IMR-90 (cell line): ENCODE data around the gene OSBPL8. TPM values are rescaled to one million over a fixed set of nuclear protein-coding genes. Genes with fewer than 3 reads are reported as not detected.
A peak's percentile ranks its signal among the peaks of the same experiment; 100 is the strongest.

Experiments
- ATAC-seq: fragments of 200-7000 bp; cut with Tn5 transposase; 2 replicates; pipeline ENCODE4 v1.9.1; 2020; ENCODE audit warnings: low read depth, mild to moderate bottlenecking, moderate library complexity
- BruUV-seq: library from RNA; stranded (reverse); fragments of 400-500 nt; replicated peaks from 2 replicates; lab custom pipeline; 2021; lab: Mats Ljungman, UMichigan
- CTCF ChIA-PET: fragments of 300-600 bp; formaldehyde crosslinking; extraction: SDS; loops from one replicate; lab custom pipeline; 2021; ENCODE audit warnings: antibody characterized with exemption; lab: Yijun Ruan, JAX
- POLR2A ChIA-PET: fragments of 300-600 bp; sonication (Branson Sonifier 250); formaldehyde crosslinking; loops from one replicate; lab custom pipeline; 2022; ENCODE audit warnings: antibody characterized with exemption; ENCODE audit not compliant: unreplicated experiment; lab: Charles Lee
- DNase-seq: peaks from one replicate; pipeline ENCODE4 v3.0.0; 2013
- H2AFZ ChIP-seq: replicated peaks from 2 replicates; pipeline ENCODE3; 2013; ENCODE audit warnings: low read length, mild to moderate bottlenecking; ENCODE audit not compliant: poor library complexity
- H2AK5ac ChIP-seq: 2 replicates; pipeline ENCODE4 v1.6.1; 2013; ENCODE audit warnings: low read depth, low read length, inconsistent platforms
- H2AK9ac ChIP-seq: replicated peaks from 2 replicates; pipeline ENCODE3; 2013; ENCODE audit warnings: mild to moderate bottlenecking, low read depth, low read length, moderate library complexity; ENCODE audit not compliant: poor library complexity
- H2BK120ac ChIP-seq: 2 replicates; pipeline ENCODE4 v1.6.1; 2013; ENCODE audit warnings: low read depth, low read length, inconsistent platforms
- H2BK15ac ChIP-seq: 3 replicates; pipeline ENCODE4 v1.6.1; 2013; ENCODE audit warnings: low read depth, low read length, inconsistent platforms
- H2BK20ac ChIP-seq: 2 replicates; pipeline ENCODE4 v1.6.1; 2013; ENCODE audit warnings: low read depth, mild to moderate bottlenecking, inconsistent platforms, low read length, moderate library complexity
- H2BK5ac ChIP-seq: 2 replicates; pipeline ENCODE4 v1.6.1; 2013; ENCODE audit warnings: mild to moderate bottlenecking, low read depth, low read length, inconsistent platforms; ENCODE audit not compliant: poor library complexity, severe bottlenecking
- H3K14ac ChIP-seq: replicated peaks from 2 replicates; pipeline ENCODE4 v1.6.1; 2013; ENCODE audit warnings: low read depth, low read length, inconsistent platforms
- H3K18ac ChIP-seq: 2 replicates; pipeline ENCODE4 v1.6.1; 2013; ENCODE audit warnings: low read depth, low read length, control low read depth
- H3K23ac ChIP-seq: 2 replicates; pipeline ENCODE4 v1.6.1; 2013; ENCODE audit warnings: low read depth, low read length, inconsistent platforms
- H3K27ac ChIP-seq: 2 replicates; pipeline ENCODE4 v1.5.1; 2013; ENCODE audit warnings: mild to moderate bottlenecking, control low read depth, low read length; ENCODE audit not compliant: insufficient read depth
- H3K27me3 ChIP-seq: 2 replicates; pipeline ENCODE4 v1.6.1; 2013; ENCODE audit warnings: low read length; ENCODE audit not compliant: control insufficient read depth, insufficient read depth
- H3K36me3 ChIP-seq: 2 replicates; pipeline ENCODE4 v1.6.1; 2013; ENCODE audit warnings: low read length, mixed read lengths; ENCODE audit not compliant: control insufficient read depth, insufficient read depth
- H3K4ac ChIP-seq: 2 replicates; pipeline ENCODE4 v1.6.1; 2013; ENCODE audit warnings: low read depth, low read length, inconsistent platforms
- H3K4me1 ChIP-seq: 2 replicates; pipeline ENCODE4 v1.6.1; 2013; ENCODE audit warnings: low read length, mixed read lengths; ENCODE audit not compliant: control insufficient read depth, insufficient read depth
- H3K4me2 ChIP-seq: 2 replicates; pipeline ENCODE4 v1.6.1; 2013; ENCODE audit warnings: low read depth, mild to moderate bottlenecking, control low read depth, low read length, moderate library complexity
- H3K4me3 ChIP-seq: 2 replicates; pipeline ENCODE4 v1.5.1; 2013; ENCODE audit warnings: low read depth, mild to moderate bottlenecking, control low read depth, low read length, moderate library complexity; ENCODE audit not compliant: insufficient read depth
- H3K56ac ChIP-seq: 2 replicates; pipeline ENCODE4 v1.6.1; 2013; ENCODE audit warnings: low read length, inconsistent platforms; ENCODE audit not compliant: insufficient read depth; ENCODE audit errors: extremely low read depth
- H3K79me1 ChIP-seq, 2 experiments: 2 replicates each; pipeline ENCODE4 v1.6.1; 2013; ENCODE audit warnings: low read length in 2 of 2, inconsistent platforms in 1 of 2, low read depth in 1 of 2
- H3K9ac ChIP-seq: 2 replicates; pipeline ENCODE4 v1.6.1; 2013; ENCODE audit warnings: low read depth, low read length, control low read depth
- H3K9me1 ChIP-seq: 2 replicates; pipeline ENCODE4 v1.6.1; 2013; ENCODE audit warnings: low read length, inconsistent platforms; ENCODE audit not compliant: insufficient read depth
- H3K9me3 ChIP-seq: 2 replicates; pipeline ENCODE4 v1.6.1; 2013; ENCODE audit warnings: low read length; ENCODE audit not compliant: control insufficient read depth, insufficient read depth
- H4K20me1 ChIP-seq: 2 replicates; pipeline ENCODE4 v1.6.1; 2013; ENCODE audit warnings: low read length, inconsistent platforms; ENCODE audit not compliant: insufficient read depth
- H4K5ac ChIP-seq: 2 replicates; pipeline ENCODE4 v1.6.1; 2013; ENCODE audit warnings: mild to moderate bottlenecking, low read depth, low read length, control low read depth
- H4K8ac ChIP-seq, 2 experiments: 2 replicates each; pipeline ENCODE4 v1.6.1; 2013; ENCODE audit warnings: low read depth in 2 of 2, low read length in 2 of 2, control low read depth in 1 of 2, inconsistent platforms in 1 of 2
- H4K91ac ChIP-seq: 2 replicates; pipeline ENCODE4 v1.6.1; 2013; ENCODE audit warnings: low read depth, low read length, inconsistent platforms; ENCODE audit not compliant: insufficient read depth
- BHLHE40 ChIP-seq: fragments of 150-350 bp; IDR thresholded peaks from 2 replicates; pipeline ENCODE4 v1.6.1; 2016; ENCODE audit warnings: mild to moderate bottlenecking, low read depth, low read length
- FOS ChIP-seq: fragments of 150-350 bp; IDR thresholded peaks from 2 replicates; pipeline ENCODE4 v1.6.1; 2016; ENCODE audit warnings: low read depth, low read length
- MAZ ChIP-seq: IDR thresholded peaks from 2 replicates; pipeline ENCODE4 v1.6.1; 2012; ENCODE audit warnings: low read depth, mild to moderate bottlenecking, low read length, improper control_type of control experiment, moderate library complexity, borderline replicate concordance
- NFE2L2 ChIP-seq: fragments of 150-350 bp; IDR thresholded peaks from 2 replicates; pipeline ENCODE4 v1.6.1; 2016; ENCODE audit warnings: low read depth, mild to moderate bottlenecking, low read length
- POLR2A ChIP-seq: IDR thresholded peaks from 2 replicates; pipeline ENCODE4 v1.6.1; 2012; ENCODE audit warnings: mild to moderate bottlenecking, low read depth, low read length
- RFX5 ChIP-seq: IDR thresholded peaks from 2 replicates; pipeline ENCODE4 v1.8.0; 2012; ENCODE audit warnings: low read depth, mild to moderate bottlenecking, low read length, moderate library complexity
- WGBS, 2 experiments: methylation state at CpG; one replicate each; pipeline versions ENCODE4 v1.1.5 to v1.1.7; 2013; ENCODE audit warnings: missing lambda C conversion rate in 2 of 2; ENCODE audit not compliant: insufficient read length in 1 of 2; ENCODE audit errors: extremely low coverage in 2 of 2; 5-methylcytosine and 5-hydroxymethylcytosine counted together
- dilution Hi-C: fragments of 300-500 bp; cut with HindIII; formaldehyde crosslinking; loops from one replicate; pipeline ENCODE4 v1.14.3; 2018; ENCODE audit warnings: low sequenced_read_pairs; ENCODE audit not compliant: unreplicated experiment
- in situ Hi-C: fragments of 300-500 bp; cut with MboI; formaldehyde crosslinking; loops from 3 replicates; pipeline ENCODE4 v1.14.3; 2019; ENCODE audit warnings: low sequenced_read_pairs, inconsistent platforms, mixed read lengths
- intact Hi-C: fragments of 100-400 bp; cut with micrococcal nuclease; formaldehyde crosslinking; loops from 2 replicates; pipeline ENCODE4 v1.10.0; 2022
- polyA plus RNA-seq, 3 experiments: library from polyadenylated mRNA; depleted of rRNA; stranded (reverse); fragments of >200 nt; gene quantifications; 2 replicates each; pipeline ENCODE4 v1.2.3, GENCODE V29; 2012; ENCODE audit warnings: low replicate concordance in 1 of 3
- total RNA-seq: library from RNA; depleted of rRNA; stranded (reverse); fragments of >200 nt; gene quantifications from 2 replicates; pipeline ENCODE4 v1.2.3, GENCODE V29; 2012
- TF ChIP-seq, protein P1 (sequence below): fragments of 150-350 bp; IDR thresholded peaks from 2 replicates; pipeline ENCODE4 v1.6.1; 2016; ENCODE audit warnings: low read depth, mild to moderate bottlenecking, low read length, moderate library complexity, borderline replicate concordance

The OSBPL8 gene
- total and polyA plus RNA-seq, 2 of the 4 experiments (the other 2 are of a cell fraction): 17.8 to 24.2 TPM

DNA sequence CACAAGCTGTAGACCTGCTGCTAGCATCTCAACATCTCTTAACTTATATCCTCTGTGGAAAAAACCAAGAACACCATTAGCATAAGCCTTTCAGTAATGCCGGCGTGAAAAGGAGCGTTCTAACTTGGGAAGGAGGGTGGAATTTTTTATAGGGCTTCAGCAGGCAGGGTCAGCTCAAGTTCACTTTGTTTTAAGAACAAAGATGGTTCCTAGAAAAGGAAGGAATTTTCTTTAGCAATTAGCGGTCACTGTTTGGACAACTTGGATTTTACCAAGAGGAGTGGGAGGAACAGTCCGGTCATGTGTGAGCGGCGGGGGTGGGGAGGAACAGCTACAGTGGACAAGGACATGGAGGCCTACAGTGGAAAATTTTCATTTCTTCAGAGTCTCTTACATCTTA is 247.3 kb downstream of the OSBPL8 start:
- Histone ChIP-seq H3K56ac (no peak overlapping the region), H3K4me3 (no peak overlapping the region), H3K18ac (peak overlapping the region; percentile 63; the same call in 1 of the 2 replicates), H3K9me1 (peaks cover 2% of the 10 kb centered on the region; the same call in 1 of the 2 replicates), H3K4me2 (no peak overlapping the region), H3K9ac (no peak overlapping the region), H2BK5ac (no peak overlapping the region), H3K27me3 (no peaks in the 10 kb centered on the region), H3K27ac (no peak overlapping the region), H3K79me1 (no peaks in the 10 kb centered on the region), H3K14ac (no peak overlapping the region), H3K4ac (no peak overlapping the region; the same call in 1 of the 2 replicates), H3K4me1 (peaks cover 6% of the 10 kb centered on the region; the same call in 1 of the 2 replicates), H4K8ac (no peak overlapping the region; a peak in 1 of 4 replicates), H3K36me3 (no peaks in the 10 kb centered on the region), H4K20me1 (no peaks in the 10 kb centered on the region), H2BK120ac (peak overlapping the region; percentile 52), H4K91ac (no peak overlapping the region; the same call in 1 of the 2 replicates), H2AK5ac (no peak overlapping the region), H2AFZ (no peak overlapping the region), H4K5ac (0 out of 2 replicates have a peak overlapping the region, but pooled peaks have one; percentile 36), H3K23ac (no peak overlapping the region), H2AK9ac (no peak overlapping the region), H2BK15ac (peak overlapping the region; percentile 63; the same call in 1 of the 3 replicates), H2BK20ac (no peak overlapping the region), H3K9me3 (no peaks in the 10 kb centered on the region)
- in situ Hi-C loops (no loop called here), intact Hi-C loops (no loop called here), dilution Hi-C loops (no loop called here)
- ChIA-PET CTCF (no interaction called here), POLR2A (no interaction called here)
- TF ChIP-seq POLR2A (no peak), NFE2L2 (no peak), BHLHE40 (no peak), RFX5 (no peak), MAZ (no peak), FOS (no peak)
- TF ChIP-seq, protein P1, sequence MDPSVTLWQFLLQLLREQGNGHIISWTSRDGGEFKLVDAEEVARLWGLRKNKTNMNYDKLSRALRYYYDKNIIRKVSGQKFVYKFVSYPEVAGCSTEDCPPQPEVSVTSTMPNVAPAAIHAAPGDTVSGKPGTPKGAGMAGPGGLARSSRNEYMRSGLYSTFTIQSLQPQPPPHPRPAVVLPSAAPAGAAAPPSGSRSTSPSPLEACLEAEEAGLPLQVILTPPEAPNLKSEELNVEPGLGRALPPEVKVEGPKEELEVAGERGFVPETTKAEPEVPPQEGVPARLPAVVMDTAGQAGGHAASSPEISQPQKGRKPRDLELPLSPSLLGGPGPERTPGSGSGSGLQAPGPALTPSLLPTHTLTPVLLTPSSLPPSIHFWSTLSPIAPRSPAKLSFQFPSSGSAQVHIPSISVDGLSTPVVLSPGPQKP: no peak
- no TSS peak for BruUV-seq
- WGBS, 2 experiments: no CpG with 5 or more reads among the region's 7 CpGs
- ATAC-seq (0 out of 2 replicates have a peak, but pooled peaks have one; percentile 11), DNase-seq (no peak)
